Keratinocyte (primary cell): ENCODE results near the gene CACNA1C. TPM values are rescaled to one million over a fixed set of nuclear protein-coding genes. Genes with fewer than 3 reads are reported as not detected.

Experiments
- DNase-seq: peaks from one replicate; pipeline ENCODE4 v3.0.0-alpha.2; 2011; ENCODE audit warnings: low read depth, missing footprints, low spot score
- FAIRE-seq: peaks from 2 replicates; lab custom pipeline; 2011; peaks lifted over from hg19 to GRCh38; lab: Jason Lieb, UNC
- H2AFZ ChIP-seq: 2 replicates; pipeline ENCODE4 v1.6.0; 2012; ENCODE audit warnings: low read length, control low read depth, inconsistent platforms; ENCODE audit not compliant: control insufficient read depth
- H3K27ac ChIP-seq: 2 replicates; pipeline ENCODE4 v1.5.1; 2011; ENCODE audit warnings: low read length; ENCODE audit not compliant: control insufficient read depth, insufficient read depth
- H3K27me3 ChIP-seq: 3 replicates; pipeline ENCODE4 v1.6.0; 2011; ENCODE audit warnings: low read length; ENCODE audit not compliant: control insufficient read depth, insufficient read depth; ENCODE audit errors: extremely low read depth
- H3K36me3 ChIP-seq, 2 experiments: 2 replicates in 1 of 2; 3 replicates in 1 of 2; pipeline ENCODE4 v1.5.1; 2011; ENCODE audit warnings: low read length in 2 of 2, mild to moderate bottlenecking in 1 of 2; ENCODE audit not compliant: control insufficient read depth in 2 of 2, insufficient read depth in 2 of 2; ENCODE audit errors: extremely low read depth in 1 of 2
- H3K4me1 ChIP-seq: 3 replicates; pipeline ENCODE4 v1.5.1; 2011; ENCODE audit warnings: low read length; ENCODE audit not compliant: control insufficient read depth, insufficient read depth; ENCODE audit errors: extremely low read depth
- H3K4me2 ChIP-seq: 3 replicates; pipeline ENCODE4 v1.6.0; 2011; ENCODE audit warnings: low read depth, low read length; ENCODE audit not compliant: control insufficient read depth, insufficient read depth; ENCODE audit errors: extremely low read depth
- H3K4me3 ChIP-seq, 3 experiments: fragments of 200-600 bp in 1 of 3; sonication (generic) in 1 of 3; 2 replicates in 2 of 3; 3 replicates in 1 of 3; pipeline ENCODE4 v1.5.1; 2011 to 2016; ENCODE audit warnings: low read length in 3 of 3, mild to moderate bottlenecking in 3 of 3, control low read depth in 2 of 3, inconsistent platforms in 1 of 3, low read depth in 1 of 3, mixed read lengths in 1 of 3, mixed run types in 1 of 3, moderate library complexity in 1 of 3; ENCODE audit not compliant: control insufficient read depth in 2 of 3, insufficient read depth in 2 of 3; ENCODE audit errors: extremely low read depth in 1 of 3
- H3K79me2 ChIP-seq: 2 replicates; pipeline ENCODE4 v1.6.0; 2012; ENCODE audit warnings: low read length; ENCODE audit not compliant: control insufficient read depth, insufficient read depth
- H3K9ac ChIP-seq: 3 replicates; pipeline ENCODE4 v1.6.0; 2011; ENCODE audit warnings: low read length; ENCODE audit not compliant: control insufficient read depth, insufficient read depth; ENCODE audit errors: extremely low read depth
- H3K9me1 ChIP-seq: 3 replicates; pipeline ENCODE4 v1.6.0; 2011; ENCODE audit warnings: low read length; ENCODE audit not compliant: control insufficient read depth, insufficient read depth; ENCODE audit errors: extremely low read depth
- H3K9me3 ChIP-seq: 2 replicates; pipeline ENCODE4 v1.5.1; 2012; ENCODE audit warnings: low read depth, low read length; ENCODE audit not compliant: control insufficient read depth
- H4K20me1 ChIP-seq: 3 replicates; pipeline ENCODE4 v1.6.0; 2011; ENCODE audit warnings: low read length; ENCODE audit not compliant: control insufficient read depth, insufficient read depth; ENCODE audit errors: extremely low read depth
- CTCF ChIP-seq, 3 experiments: IDR thresholded peaks in 1 of 3; conservative IDR thresholded peaks in 1 of 3; optimal IDR thresholded peaks in 1 of 3; 2 replicates in 2 of 3; 3 replicates in 1 of 3; pipeline versions ENCODE3 to v1.5.1; 2011; ENCODE audit warnings: low read length in 3 of 3, mild to moderate bottlenecking in 3 of 3, moderate library complexity in 2 of 3, control low read depth in 1 of 3, inconsistent platforms in 1 of 3; ENCODE audit not compliant: insufficient read depth in 2 of 3; ENCODE audit errors: extremely low read depth in 1 of 3
- EZH2 ChIP-seq: IDR thresholded peaks from one replicate; pipeline ENCODE4 v1.6.1; 2012; ENCODE audit warnings: inconsistent platforms, mild to moderate bottlenecking, low read length, moderate library complexity
- dilution Hi-C: fragments of 300-500 bp; cut with MboI; formaldehyde crosslinking; loops from one replicate; pipeline ENCODE4 v1.7.0; 2020; ENCODE audit warnings: low sequenced_read_pairs; ENCODE audit not compliant: extremely low pct_ligation_motif_present
- polyA plus RNA-seq, 5 experiments: library from polyadenylated mRNA; depleted of rRNA in 3 of 5; stranded (reverse) in 3 of 5; stranded (forward) in 1 of 5; unstranded in 1 of 5; fragments of >200 nt; gene quantifications; 1 replicate in 1 of 5; 2 replicates in 3 of 5; 3 replicates in 1 of 5; pipeline versions ENCODE4 v1.2.1 to v1.2.3, GENCODE V29; 2011 to 2012; ENCODE audit warnings: missing spikeins in 2 of 5, low read depth in 1 of 5, low replicate concordance in 1 of 5

Gene CACNA1C
- polyA plus RNA-seq, 1 donor (not counting 4 experiments of a cell fraction or from before 2014, with no cell fraction given), result not detected

DNA sequence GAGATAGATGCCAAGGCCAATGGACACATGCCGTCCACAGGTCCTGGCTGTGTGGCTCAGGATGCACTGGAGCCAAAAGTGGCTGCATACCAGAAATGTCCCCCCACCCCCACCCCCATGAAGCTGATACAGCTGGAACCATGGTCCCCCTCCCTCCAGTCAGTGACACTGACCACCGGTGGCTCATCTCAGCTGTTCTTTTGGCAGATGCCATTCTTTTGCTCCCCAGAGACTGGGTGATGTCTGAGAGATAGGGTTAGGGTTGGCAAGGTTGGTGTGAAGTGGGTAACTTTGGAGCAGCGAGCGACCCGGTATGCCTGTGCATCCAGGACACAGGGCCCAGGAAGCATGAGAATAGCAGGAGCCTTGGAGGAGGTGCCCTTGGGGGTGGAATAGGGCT is 285.6 kb downstream of the CACNA1C start:
- Histone ChIP-seq H2AFZ (no peak overlapping the region), H4K20me1 (no peaks in the 10 kb centered on the region), H3K27me3 (no peaks in the 10 kb centered on the region), H3K27ac (no peak overlapping the region), H3K36me3 (no peaks in the 10 kb centered on the region), H3K79me2 (no peaks in the 10 kb centered on the region), H3K9me3 (no peaks in the 10 kb centered on the region), H3K9ac (no peak overlapping the region), H3K4me2 (no peak overlapping the region), H3K9me1 (no peaks in the 10 kb centered on the region), H3K4me1 (peaks cover 8% of the 10 kb centered on the region), H3K4me3 (no peak overlapping the region)
- no peak for TF ChIP-seq CTCF (optimal IDR thresholded peaks at IDR 0.05 in 1 of 3, IDR thresholded peaks at IDR 0.05 in 1 of 3, conservative IDR thresholded peaks at IDR 0.05 in 1 of 3; ENCODE audit: extremely low read depth in 1 of 3, insufficient read depth in 2 of 3, low read length in 3 of 3)
- TF ChIP-seq EZH2, result no peak
- DNase-seq (no peak), FAIRE-seq (no peak)
- dilution Hi-C loops, result no loop called here

GRCh38 chr12:2338991-2339431 is 286.2 kb downstream of the CACNA1C start:
- dilution Hi-C loops, result no loop called here
- Histone ChIP-seq H3K4me2 (no peak overlapping the region), H3K4me1 (peaks cover 8% of the 10 kb centered on the region), H3K79me2 (no peaks in the 10 kb centered on the region), H3K27me3 (no peaks in the 10 kb centered on the region), H3K9me1 (no peaks in the 10 kb centered on the region), H3K9ac (no peak overlapping the region), H3K36me3 (no peaks in the 10 kb centered on the region), H2AFZ (no peak overlapping the region), H3K4me3 (no peak overlapping the region), H3K27ac (no peak overlapping the region), H4K20me1 (no peaks in the 10 kb centered on the region), H3K9me3 (no peaks in the 10 kb centered on the region)
- DNase-seq (no peak), FAIRE-seq (no peak)
- no peak for TF ChIP-seq CTCF (optimal IDR thresholded peaks at IDR 0.05 in 1 of 3, IDR thresholded peaks at IDR 0.05 in 1 of 3, conservative IDR thresholded peaks at IDR 0.05 in 1 of 3; ENCODE audit: extremely low read depth in 1 of 3, insufficient read depth in 2 of 3, low read length in 3 of 3)
- no peak for TF ChIP-seq EZH2
